ENCODE results near the gene INTS4. TPM values are rescaled to one million over a fixed set of nuclear protein-coding genes. Genes with fewer than 3 reads are reported as not detected.

The INTS4 gene
- total and polyA plus RNA-seq, 2 of the 4 experiments (the other 2 are of a cell fraction): 24.0 to 52.5 TPM

DNA sequence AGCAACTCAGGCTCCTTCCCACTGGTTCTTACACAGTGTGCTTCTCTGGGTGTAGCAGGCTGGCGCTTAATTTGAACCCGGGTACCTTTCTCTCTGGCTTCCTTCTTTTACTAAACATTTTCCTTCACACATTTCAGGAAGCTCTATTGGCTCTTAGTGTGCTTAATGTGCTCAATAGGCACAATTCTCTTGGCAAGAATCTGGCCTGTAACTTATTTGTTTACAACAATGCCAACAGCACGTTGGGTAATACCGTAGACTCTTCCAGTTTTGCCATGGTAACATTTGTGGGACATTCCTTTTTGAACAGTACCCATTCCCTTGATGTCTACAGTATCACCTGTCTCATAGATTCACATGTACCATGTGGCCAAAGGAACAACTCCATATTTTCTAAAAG, 125.7 kb downstream of the INTS4 start:
- H3K9me1 ChIP-seq (ENCODE audit: insufficient read depth, low read length): 0 out of 2 replicates have a peak, but pooled peaks cover 4% of the 10 kb centered on the region
- no peak overlapping the region for H3K18ac ChIP-seq (ENCODE audit: low read depth, low read length)
- H2AFZ ChIP-seq (replicated peaks; ENCODE audit: low read length, poor library complexity): no peak overlapping the region
- H3K14ac ChIP-seq (replicated peaks; ENCODE audit: low read depth, low read length): no peak overlapping the region
- H2AK5ac ChIP-seq (ENCODE audit: low read depth, low read length): no peak overlapping the region
- no peaks in the 10 kb centered on the region; the same call in 1 of the 2 replicates for H3K4me1 ChIP-seq (ENCODE audit: control insufficient read depth, insufficient read depth, low read length)
- H2BK5ac ChIP-seq (ENCODE audit: low read depth, low read length, poor library complexity, severe bottlenecking): no peak overlapping the region
- peaks cover 0 to 7% of the 10 kb centered on the region in 2 experiments; a peak in 1 of 4 replicates for H3K79me1 ChIP-seq (ENCODE audit: low read depth in 1 of 2, low read length in 2 of 2)
- no peak for ATAC-seq (ENCODE audit: low read depth)
- in situ Hi-C loops (cut with MboI; ENCODE audit: low sequenced_read_pairs) (no loop called here), intact Hi-C loops (cut with micrococcal nuclease) (no loop called here), dilution Hi-C loops (cut with HindIII; ENCODE audit: low sequenced_read_pairs, unreplicated experiment) (no loop called here)
- H2BK20ac ChIP-seq (ENCODE audit: low read depth, low read length): no peak overlapping the region
- H4K91ac ChIP-seq (ENCODE audit: insufficient read depth, low read depth, low read length): no peak overlapping the region
- no peaks in the 10 kb centered on the region for H3K9me3 ChIP-seq (ENCODE audit: control insufficient read depth, insufficient read depth, low read length)
- H3K4me3 ChIP-seq (ENCODE audit: insufficient read depth, low read depth, low read length): no peak overlapping the region
- CTCF ChIA-PET: no interaction called here
- no peak overlapping the region for H2AK9ac ChIP-seq (replicated peaks; ENCODE audit: low read depth, low read length, poor library complexity)
- H3K36me3 ChIP-seq (ENCODE audit: control insufficient read depth, insufficient read depth, low read length): peaks cover 12% of the 10 kb centered on the region
- WGBS, 2 experiments (ENCODE audit: extremely low coverage in 2 of 2, insufficient read length in 1 of 2): 100% methylated on average over 2 of the region's 4 CpGs; no CpG with 5 or more reads in 1 of the 2 experiments
- no peak overlapping the region for H3K23ac ChIP-seq (ENCODE audit: low read depth, low read length)
- DNase-seq: no peak
- no peak overlapping the region for H3K9ac ChIP-seq (ENCODE audit: low read depth, low read length)
- no peak overlapping the region for H3K27ac ChIP-seq (ENCODE audit: insufficient read depth, low read length)
- H3K4ac ChIP-seq (ENCODE audit: low read depth, low read length): no peak overlapping the region
- H3K27me3 ChIP-seq (ENCODE audit: control insufficient read depth, insufficient read depth, low read length): no peaks in the 10 kb centered on the region
- no TSS peak for BruUV-seq (replicated peaks)
- H4K5ac ChIP-seq (ENCODE audit: low read depth, low read length): no peak overlapping the region
- no peak overlapping the region for H4K8ac ChIP-seq (ENCODE audit: low read depth in 2 of 2, low read length in 2 of 2)
- H2BK15ac ChIP-seq (ENCODE audit: low read depth, low read length): no peak overlapping the region
- TF ChIP-seq BHLHE40 (IDR thresholded peaks at IDR 0.05; ENCODE audit: low read depth, low read length) (no peak), RCOR1 (IDR thresholded peaks at IDR 0.05; ENCODE audit: insufficient replicate concordance, low read length) (no peak)
- POLR2A ChIA-PET (ENCODE audit: unreplicated experiment): no interaction called here
- H3K56ac ChIP-seq (ENCODE audit: extremely low read depth, insufficient read depth, low read length): no peak overlapping the region
- H4K20me1 ChIP-seq (ENCODE audit: insufficient read depth, low read length): no peaks in the 10 kb centered on the region
- no peak overlapping the region for H3K4me2 ChIP-seq (ENCODE audit: low read depth, low read length)
- H2BK120ac ChIP-seq (ENCODE audit: low read depth, low read length): no peak overlapping the region

Data from IMR-90 (cell line).